ENCODE measurements around the gene ZMYM4. TPM values are rescaled to one million over a fixed set of nuclear protein-coding genes. Genes with fewer than 3 reads are reported as not detected.

The ZMYM4 gene
- total and polyA plus RNA-seq, 10 of the 15 experiments (the other 5 are each of a cell fraction or from before 2014, with no cell fraction given), result 8.0 to 37.0 (median 28.1) TPM

DNA sequence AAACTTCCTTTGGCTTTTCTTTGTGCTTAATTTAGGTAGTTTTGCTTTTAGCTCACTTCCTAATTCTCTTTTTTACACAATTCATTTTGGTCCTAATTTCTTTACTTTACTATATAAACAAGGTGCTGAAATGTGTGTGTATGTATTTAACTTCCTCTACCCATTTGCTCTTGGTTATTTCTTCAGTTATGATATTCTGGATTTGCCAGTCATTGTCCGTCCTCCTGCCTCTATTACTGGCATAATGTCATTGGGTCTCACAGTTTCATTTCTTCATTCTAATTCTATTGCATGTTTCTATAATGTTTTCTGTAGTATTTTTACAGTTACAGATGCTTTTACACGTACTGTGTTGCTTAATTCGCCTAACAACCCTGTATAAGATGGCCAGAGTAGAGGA lies 96.2 kb downstream of the ZMYM4 start (continued):
- TF ChIP-seq MTA2 (IDR thresholded peaks at IDR 0.05; ENCODE audit: low read depth) (no peak), RUNX3 (IDR thresholded peaks at IDR 0.05; ENCODE audit: low read length) (no peak), TCF12 (IDR thresholded peaks at IDR 0.05; ENCODE audit: low read depth, low read length) (no peak), STAT1 (conservative IDR thresholded peaks at IDR 0.05) (no peak), ZNF24 (IDR thresholded peaks at IDR 0.05) (peak; percentile 93), BACH1 (IDR thresholded peaks at IDR 0.05; ENCODE audit: borderline replicate concordance) (no peak), MEF2A (IDR thresholded peaks at IDR 0.05; ENCODE audit: insufficient read depth, low read depth, low read length) (0 out of 2 replicates have a peak, but pooled peaks have one; percentile 15), STAT3 (IDR thresholded peaks at IDR 0.05; ENCODE audit: low read depth, low read length) (no peak), TBL1XR1 (IDR thresholded peaks at IDR 0.05; ENCODE audit: low read depth, low read length) (no peak), JUNB (IDR thresholded peaks at IDR 0.05) (peak; percentile 38; the same call in 1 of the 2 replicates), RAD21 (IDR thresholded peaks at IDR 0.05; ENCODE audit: insufficient read depth, low read depth, low read length) (no peak), MYB (IDR thresholded peaks at IDR 0.05; ENCODE audit: borderline replicate concordance, low read depth, low read length) (no peak), ZZZ3 (IDR thresholded peaks at IDR 0.05; ENCODE audit: control insufficient read depth, insufficient read length, low read depth) (no peak), SRF (IDR thresholded peaks at IDR 0.05; ENCODE audit: low read depth in 2 of 2, low read length in 2 of 2) (no peak), RELA (IDR thresholded peaks at IDR 0.05; ENCODE audit: borderline replicate concordance, partially characterized antibody) (no peak), ZNF217 (IDR thresholded peaks at IDR 0.05) (no peak), ATF7 (IDR thresholded peaks at IDR 0.05; ENCODE audit: low read depth) (0 out of 2 replicates have a peak, but pooled peaks have one; percentile 19)
- TF ChIP-seq, protein P1, sequence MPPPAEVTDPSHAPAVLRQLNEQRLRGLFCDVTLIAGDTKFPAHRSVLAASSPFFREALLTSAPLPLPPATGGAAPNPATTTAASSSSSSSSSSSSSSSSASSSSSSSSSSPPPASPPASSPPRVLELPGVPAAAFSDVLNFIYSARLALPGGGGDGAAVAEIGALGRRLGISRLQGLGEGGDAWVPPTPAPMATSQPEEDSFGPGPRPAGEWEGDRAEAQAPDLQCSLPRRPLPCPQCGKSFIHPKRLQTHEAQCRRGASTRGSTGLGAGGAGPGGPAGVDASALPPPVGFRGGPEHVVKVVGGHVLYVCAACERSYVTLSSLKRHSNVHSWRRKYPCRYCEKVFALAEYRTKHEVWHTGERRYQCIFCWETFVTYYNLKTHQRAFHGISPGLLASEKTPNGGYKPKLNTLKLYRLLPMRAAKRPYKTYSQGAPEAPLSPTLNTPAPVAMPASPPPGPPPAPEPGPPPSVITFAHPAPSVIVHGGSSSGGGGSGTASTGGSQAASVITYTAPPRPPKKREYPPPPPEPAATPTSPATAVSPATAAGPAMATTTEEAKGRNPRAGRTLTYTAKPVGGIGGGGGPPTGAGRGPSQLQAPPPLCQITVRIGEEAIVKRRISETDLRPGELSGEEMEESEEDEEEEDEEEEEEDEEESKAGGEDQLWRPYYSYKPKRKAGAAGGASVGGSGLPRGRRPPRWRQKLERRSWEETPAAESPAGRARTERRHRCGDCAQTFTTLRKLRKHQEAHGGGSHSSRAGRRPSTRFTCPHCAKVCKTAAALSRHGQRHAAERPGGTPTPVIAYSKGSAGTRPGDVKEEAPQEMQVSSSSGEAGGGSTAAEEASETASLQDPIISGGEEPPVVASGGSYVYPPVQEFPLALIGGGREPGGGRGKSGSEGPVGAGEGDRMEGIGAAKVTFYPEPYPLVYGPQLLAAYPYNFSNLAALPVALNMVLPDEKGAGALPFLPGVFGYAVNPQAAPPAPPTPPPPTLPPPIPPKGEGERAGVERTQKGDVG (CRISPR knock-in tag; IDR thresholded peaks at IDR 0.05), result no peak
- TF ChIP-seq, protein P2, sequence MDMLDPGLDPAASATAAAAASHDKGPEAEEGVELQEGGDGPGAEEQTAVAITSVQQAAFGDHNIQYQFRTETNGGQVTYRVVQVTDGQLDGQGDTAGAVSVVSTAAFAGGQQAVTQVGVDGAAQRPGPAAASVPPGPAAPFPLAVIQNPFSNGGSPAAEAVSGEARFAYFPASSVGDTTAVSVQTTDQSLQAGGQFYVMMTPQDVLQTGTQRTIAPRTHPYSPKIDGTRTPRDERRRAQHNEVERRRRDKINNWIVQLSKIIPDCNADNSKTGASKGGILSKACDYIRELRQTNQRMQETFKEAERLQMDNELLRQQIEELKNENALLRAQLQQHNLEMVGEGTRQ (IDR thresholded peaks at IDR 0.05; ENCODE audit: borderline replicate concordance, low read depth, low read length), result no peak
- TF ChIP-seq, protein P3, sequence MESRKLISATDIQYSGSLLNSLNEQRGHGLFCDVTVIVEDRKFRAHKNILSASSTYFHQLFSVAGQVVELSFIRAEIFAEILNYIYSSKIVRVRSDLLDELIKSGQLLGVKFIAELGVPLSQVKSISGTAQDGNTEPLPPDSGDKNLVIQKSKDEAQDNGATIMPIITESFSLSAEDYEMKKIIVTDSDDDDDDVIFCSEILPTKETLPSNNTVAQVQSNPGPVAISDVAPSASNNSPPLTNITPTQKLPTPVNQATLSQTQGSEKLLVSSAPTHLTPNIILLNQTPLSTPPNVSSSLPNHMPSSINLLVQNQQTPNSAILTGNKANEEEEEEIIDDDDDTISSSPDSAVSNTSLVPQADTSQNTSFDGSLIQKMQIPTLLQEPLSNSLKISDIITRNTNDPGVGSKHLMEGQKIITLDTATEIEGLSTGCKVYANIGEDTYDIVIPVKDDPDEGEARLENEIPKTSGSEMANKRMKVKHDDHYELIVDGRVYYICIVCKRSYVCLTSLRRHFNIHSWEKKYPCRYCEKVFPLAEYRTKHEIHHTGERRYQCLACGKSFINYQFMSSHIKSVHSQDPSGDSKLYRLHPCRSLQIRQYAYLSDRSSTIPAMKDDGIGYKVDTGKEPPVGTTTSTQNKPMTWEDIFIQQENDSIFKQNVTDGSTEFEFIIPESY (IDR thresholded peaks at IDR 0.05), result no peak
- TF ChIP-seq, protein P4, sequence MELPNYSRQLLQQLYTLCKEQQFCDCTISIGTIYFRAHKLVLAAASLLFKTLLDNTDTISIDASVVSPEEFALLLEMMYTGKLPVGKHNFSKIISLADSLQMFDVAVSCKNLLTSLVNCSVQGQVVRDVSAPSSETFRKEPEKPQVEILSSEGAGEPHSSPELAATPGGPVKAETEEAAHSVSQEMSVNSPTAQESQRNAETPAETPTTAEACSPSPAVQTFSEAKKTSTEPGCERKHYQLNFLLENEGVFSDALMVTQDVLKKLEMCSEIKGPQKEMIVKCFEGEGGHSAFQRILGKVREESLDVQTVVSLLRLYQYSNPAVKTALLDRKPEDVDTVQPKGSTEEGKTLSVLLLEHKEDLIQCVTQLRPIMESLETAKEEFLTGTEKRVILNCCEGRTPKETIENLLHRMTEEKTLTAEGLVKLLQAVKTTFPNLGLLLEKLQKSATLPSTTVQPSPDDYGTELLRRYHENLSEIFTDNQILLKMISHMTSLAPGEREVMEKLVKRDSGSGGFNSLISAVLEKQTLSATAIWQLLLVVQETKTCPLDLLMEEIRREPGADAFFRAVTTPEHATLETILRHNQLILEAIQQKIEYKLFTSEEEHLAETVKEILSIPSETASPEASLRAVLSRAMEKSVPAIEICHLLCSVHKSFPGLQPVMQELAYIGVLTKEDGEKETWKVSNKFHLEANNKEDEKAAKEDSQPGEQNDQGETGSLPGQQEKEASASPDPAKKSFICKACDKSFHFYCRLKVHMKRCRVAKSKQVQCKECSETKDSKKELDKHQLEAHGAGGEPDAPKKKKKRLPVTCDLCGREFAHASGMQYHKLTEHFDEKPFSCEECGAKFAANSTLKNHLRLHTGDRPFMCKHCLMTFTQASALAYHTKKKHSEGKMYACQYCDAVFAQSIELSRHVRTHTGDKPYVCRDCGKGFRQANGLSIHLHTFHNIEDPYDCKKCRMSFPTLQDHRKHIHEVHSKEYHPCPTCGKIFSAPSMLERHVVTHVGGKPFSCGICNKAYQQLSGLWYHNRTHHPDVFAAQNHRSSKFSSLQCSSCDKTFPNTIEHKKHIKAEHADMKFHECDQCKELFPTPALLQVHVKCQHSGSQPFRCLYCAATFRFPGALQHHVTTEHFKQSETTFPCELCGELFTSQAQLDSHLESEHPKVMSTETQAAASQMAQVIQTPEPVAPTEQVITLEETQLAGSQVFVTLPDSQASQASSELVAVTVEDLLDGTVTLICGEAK (IDR thresholded peaks at IDR 0.05; ENCODE audit: borderline replicate concordance), result no peak

Data from GM12878 (cell line).